GM18498 (cell line): ENCODE data around the gene PPP2R1A.
A peak's percentile ranks its signal among the peaks of the same experiment; 100 is the strongest.
"Not testable (repeated sequence)": the region's sequence is repeated elsewhere in the genome, so short reads cannot be mapped to it uniquely, and the experiment has no call there.

ENCODE experiments used
- ATAC-seq: cut with Tn5 transposase; IDR thresholded peaks from one replicate; pipeline ENCODE4 v1.9.1; 2021; ENCODE audit warnings: mild to moderate bottlenecking, moderate library complexity; ENCODE audit not compliant: unreplicated experiment

PPP2R1A gene

DNA sequence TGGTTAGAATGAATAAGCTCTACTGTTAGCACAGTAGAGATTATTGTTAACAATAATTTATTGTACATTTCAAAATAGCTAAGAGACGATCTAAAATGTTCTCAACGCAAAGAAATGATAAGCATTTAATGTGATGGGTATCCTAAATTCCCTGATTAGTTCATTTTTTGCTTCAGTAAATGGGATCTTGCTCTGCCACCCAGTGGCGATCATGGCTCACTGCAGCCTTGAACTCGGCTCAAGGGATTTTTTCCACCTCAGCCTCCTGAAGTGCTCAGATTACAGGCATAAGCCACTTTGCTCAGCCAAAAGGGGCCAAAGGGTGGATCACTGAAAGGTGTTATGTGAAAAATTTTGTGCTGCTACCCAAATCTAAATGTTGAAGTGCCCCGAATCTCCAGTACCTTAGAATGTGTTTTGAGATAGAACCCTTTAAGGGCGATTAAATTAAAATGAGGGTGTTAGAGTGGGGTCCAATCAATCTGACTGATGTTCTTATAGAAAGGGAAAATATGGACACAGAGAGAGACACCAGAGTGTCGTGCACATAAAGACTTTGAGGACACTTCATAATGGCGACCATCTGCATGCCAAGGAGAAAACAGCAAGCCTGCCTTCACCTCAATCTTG, 48.0 kb downstream of the PPP2R1A start:
- no peak for ATAC-seq

- no peak for ATAC-seq
Measured at GRCh38 chr19:52244021-52244420, 54.2 kb downstream of the PPP2R1A start.

DNA sequence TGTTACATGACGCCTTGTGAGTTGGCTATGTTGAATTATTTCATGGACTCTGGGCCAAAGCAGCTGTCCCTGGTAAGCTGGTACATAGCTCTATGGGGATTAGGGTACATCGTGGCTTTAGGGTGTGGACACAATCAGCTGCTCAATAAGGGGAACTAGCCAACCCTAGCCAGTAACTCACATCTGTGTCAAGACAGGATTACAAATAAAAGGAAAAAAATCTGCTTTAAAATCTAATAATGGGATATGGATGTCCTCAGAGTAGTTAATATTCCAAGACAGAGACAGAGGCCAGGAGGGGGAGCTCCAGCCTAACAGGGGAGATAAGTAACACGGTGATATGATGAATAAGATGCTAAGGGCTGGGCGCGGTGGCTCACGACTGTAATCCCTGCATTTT, 58.4 kb downstream of the PPP2R1A start:
- ATAC-seq = no peak

DNA sequence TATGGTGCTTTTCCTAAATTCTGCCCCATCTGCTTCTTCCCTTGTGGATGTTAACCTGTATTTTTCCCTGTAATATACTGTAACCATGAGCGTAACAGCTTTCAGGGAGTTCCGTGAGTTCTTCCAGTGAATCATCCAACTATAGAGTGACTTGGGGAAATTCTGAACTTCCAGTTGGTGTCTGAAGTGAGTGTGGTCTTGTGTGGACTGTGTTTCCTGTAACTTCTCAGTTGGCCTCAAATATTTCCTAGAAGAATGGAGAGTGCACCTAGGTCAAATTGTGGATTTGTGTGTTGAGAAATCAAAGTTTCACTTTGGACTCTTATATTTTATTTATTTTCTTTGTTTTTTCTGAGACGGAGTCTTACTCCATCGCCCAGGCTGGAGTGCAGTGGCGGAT, 68.6 kb downstream of the PPP2R1A start:
- ATAC-seq = no peak

GRCh38 chr19:52265556-52265955, 75.7 kb downstream of the PPP2R1A start:
- not testable (repeated sequence) for ATAC-seq

- peak; percentile 96 for ATAC-seq
Measured at GRCh38 chr19:52269338-52270261, 79.7 kb downstream of the PPP2R1A start, which contains the start of gene ZNF766. ZNF766 (plus strand) TSS chr19:52269587; CDS start chr19:52269614, 27 bp downstream.

DNA sequence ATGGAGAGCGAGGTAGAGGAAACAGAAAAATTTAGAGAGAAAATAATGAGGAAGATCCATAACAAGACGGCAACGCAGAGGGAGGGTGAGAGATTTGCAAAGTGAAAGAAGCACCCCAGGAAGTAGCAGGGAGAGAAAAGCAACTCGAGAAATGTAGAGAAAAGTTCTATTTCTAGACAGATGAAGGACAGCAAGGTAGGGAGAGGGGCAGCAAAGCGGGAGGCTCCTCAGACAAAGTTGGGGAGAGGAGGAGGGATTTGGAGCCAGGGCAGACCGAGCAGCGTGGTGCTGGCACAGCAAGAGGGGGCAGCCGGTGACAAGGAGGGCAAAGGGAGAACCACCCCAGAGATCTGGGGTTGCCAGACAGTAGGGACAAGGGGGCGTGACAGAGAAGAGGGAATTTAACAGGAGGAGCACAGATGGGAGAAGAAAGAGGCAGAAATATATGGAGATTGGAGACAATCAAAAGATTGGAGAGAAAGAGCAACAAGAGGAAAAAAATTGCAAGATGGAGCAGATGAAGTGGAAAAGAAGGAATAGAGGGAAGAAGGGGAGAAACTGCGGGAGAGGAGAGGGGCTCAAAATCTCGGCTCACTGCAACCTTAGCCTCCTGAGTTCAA, 80.5 kb downstream of the PPP2R1A start:
- ATAC-seq = no peak

- ATAC-seq = no peak
Measured at GRCh38 chr19:52273301-52273700, 83.4 kb downstream of the PPP2R1A start.

DNA sequence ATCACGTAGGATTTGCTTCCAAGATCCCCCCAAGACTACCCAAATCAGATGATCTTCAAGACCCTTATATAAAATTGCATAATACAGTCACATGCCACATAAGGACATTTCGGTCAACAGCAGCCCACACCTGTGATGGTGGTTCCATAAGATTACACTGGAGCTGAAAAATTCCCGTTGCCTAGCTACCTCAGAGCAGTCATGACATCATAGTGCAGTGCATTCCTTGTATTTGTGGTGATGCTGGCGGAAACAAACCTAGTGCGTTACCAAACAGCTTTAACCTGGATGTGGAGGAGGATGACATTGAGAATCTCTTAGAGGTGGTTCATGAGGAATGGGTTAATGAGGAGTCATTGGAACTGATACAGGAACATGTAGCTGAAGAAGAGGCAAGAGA, 84.3 kb downstream of the PPP2R1A start:
- no peak for ATAC-seq

- no peak for ATAC-seq
Measured at GRCh38 chr19:52275988-52276387, 86.1 kb downstream of the PPP2R1A start.

DNA sequence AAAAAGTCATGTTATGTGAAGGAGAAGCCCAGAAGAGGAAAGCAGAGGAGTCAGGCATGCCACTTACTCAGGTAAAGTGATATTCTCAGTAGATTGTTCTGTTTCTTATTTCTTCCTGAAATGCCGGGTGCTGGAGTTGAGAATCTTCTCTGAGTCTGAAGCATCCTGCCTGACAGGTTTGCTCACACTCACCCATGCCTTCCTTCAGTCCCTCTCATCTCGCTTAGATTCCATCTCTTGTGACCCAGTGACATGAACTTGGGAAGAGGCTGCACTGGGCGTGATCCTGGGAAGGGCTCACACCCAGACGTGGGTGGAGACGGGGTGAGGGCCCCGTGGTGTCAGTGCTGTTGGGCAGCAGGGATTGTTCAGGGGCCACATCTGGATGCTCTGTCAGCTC, 87.6 kb downstream of the PPP2R1A start:
- no peak for ATAC-seq
